GM18499 (cell line): ENCODE data around the gene PRKD1.

ENCODE experiments used
- ATAC-seq: cut with Tn5 transposase; IDR thresholded peaks from one replicate; pipeline ENCODE4 v1.9.1; 2021; ENCODE audit warnings: moderate number of reproducible peaks; ENCODE audit not compliant: insufficient read depth, unreplicated experiment

PRKD1 gene

GRCh38 chr14:29548948-29549370 is 378.7 kb downstream of the PRKD1 start:
- ATAC-seq: no peak

- ATAC-seq: no peak
These were observed 381.9 kb downstream of the PRKD1 start for GRCh38 chr14:29545714-29546113.

- no peak for ATAC-seq
These were observed 390.6 kb downstream of the PRKD1 start for GRCh38 chr14:29536886-29537511.

GRCh38 chr14:29529418-29529817 is 398.2 kb downstream of the PRKD1 start:
- no peak for ATAC-seq

GRCh38 chr14:29528889-29529288 is 398.8 kb downstream of the PRKD1 start:
- no peak for ATAC-seq

GRCh38 chr14:29527286-29527685 is 400.4 kb downstream of the PRKD1 start:
- no peak for ATAC-seq
